K562 (cell line): ENCODE results near the gene PRDM11. TPM values are rescaled to one million over a fixed set of nuclear protein-coding genes. Genes with fewer than 3 reads are reported as not detected.
A peak's percentile ranks its signal among the peaks of the same experiment; 100 is the strongest.

ENCODE experiments used
- ATAC-seq: fragments of 200-7000 bp; cut with Tn5 transposase; 3 replicates; pipeline ENCODE4 v1.9.1; 2020; ENCODE audit warnings: moderate library complexity
- BruUV-seq: library from RNA; stranded (reverse); fragments of 400-500 nt; replicated peaks from 2 replicates; lab custom pipeline; 2021; lab: Mats Ljungman, UMichigan
- CTCF ChIA-PET: fragments of 300-600 bp; formaldehyde crosslinking; extraction: SDS; loops from one replicate; lab custom pipeline; 2021; ENCODE audit warnings: low intra/inter-chr PET ratio; lab: Yijun Ruan, JAX
- POLR2A ChIA-PET: fragments of 300-600, 350-650 bp; sonication (Branson Sonifier 250); formaldehyde crosslinking; extraction: SDS; loops from one replicate; lab custom pipeline; 2021; ENCODE audit warnings: antibody characterized with exemption, inconsistent platforms; lab: Yijun Ruan, JAX
- DNase-seq, 4 experiments: peaks; one replicate each; pipeline versions ENCODE4 v3.0.0 to v3.0.0-alpha.2; 2011 to 2018; ENCODE audit warnings: low spot score in 3 of 4, mixed read lengths in 3 of 4; ENCODE audit errors: extremely low read depth in 1 of 4
- FAIRE-seq: peaks from 2 replicates; lab custom pipeline; 2011; peaks lifted over from hg19 to GRCh38; lab: Jason Lieb, UNC
- H2AFZ ChIP-seq: 2 replicates; pipeline ENCODE4 v1.6.0; 2011; ENCODE audit warnings: low read depth, low read length, control low read depth, inconsistent platforms
- H3K27ac ChIP-seq: fragments of 200-600 bp; 3 replicates; pipeline ENCODE4 v1.8.0; 2011; ENCODE audit warnings: low read depth, mild to moderate bottlenecking, control low read depth, inconsistent platforms, low read length, moderate library complexity, mixed read lengths; ENCODE audit errors: extremely low read depth
- H3K27me3 ChIP-seq, 2 experiments: fragments of 300-600 bp in 1 of 2; 2 replicates in 1 of 2; 3 replicates in 1 of 2; pipeline versions ENCODE4 v1.6.0 to v1.8.0; 2011; ENCODE audit warnings: inconsistent platforms in 2 of 2, low read length in 2 of 2, mild to moderate bottlenecking in 1 of 2, mixed read lengths in 1 of 2, moderate library complexity in 1 of 2; ENCODE audit not compliant: control insufficient read depth in 2 of 2, insufficient read depth in 2 of 2
- H3K36me3 ChIP-seq: fragments of 300-600 bp; 3 replicates; pipeline ENCODE4 v1.8.0; 2011; ENCODE audit warnings: mild to moderate bottlenecking, low read length, inconsistent platforms; ENCODE audit not compliant: control insufficient read depth, insufficient read depth
- H3K4me1 ChIP-seq, 2 experiments: fragments of 200-600 bp in 1 of 2; replicated peaks in 1 of 2; 2 replicates in 1 of 2; 3 replicates in 1 of 2; pipeline versions ENCODE4 v1.5.1 to v1.8.0; 2011; ENCODE audit warnings: inconsistent platforms in 2 of 2, low read length in 2 of 2, mild to moderate bottlenecking in 1 of 2, mixed read lengths in 1 of 2, moderate library complexity in 1 of 2; ENCODE audit not compliant: control insufficient read depth in 2 of 2, insufficient read depth in 2 of 2
- H3K4me2 ChIP-seq: 2 replicates; pipeline ENCODE4 v1.6.1; 2011; ENCODE audit warnings: low read length, control low read depth, inconsistent platforms, mixed read lengths; ENCODE audit not compliant: insufficient read depth
- H3K4me3 ChIP-seq: fragments of 200-600 bp; sonication (generic), shearing (Covaris generic); 2 replicates; pipeline ENCODE4 v1.5.1; 2016; ENCODE audit warnings: control low read depth, inconsistent platforms
- H3K79me2 ChIP-seq: fragments of 200-600 bp; 3 replicates; pipeline ENCODE4 v1.8.0; 2011; ENCODE audit warnings: low read length, inconsistent platforms; ENCODE audit not compliant: control insufficient read depth, insufficient read depth
- H3K9ac ChIP-seq, 2 experiments: 2 replicates each; pipeline versions ENCODE4 v1.6.0 to v1.6.1; 2011; ENCODE audit warnings: low read depth in 2 of 2, low read length in 2 of 2, control low read depth in 1 of 2, inconsistent platforms in 1 of 2, mild to moderate bottlenecking in 1 of 2, mixed read lengths in 1 of 2; ENCODE audit not compliant: insufficient read depth in 1 of 2
- H3K9me1 ChIP-seq: one replicate; pipeline ENCODE4 v1.6.0; 2011; ENCODE audit warnings: inconsistent platforms, mild to moderate bottlenecking, low read length, moderate library complexity; ENCODE audit not compliant: control insufficient read depth, insufficient read depth
- H3K9me3 ChIP-seq: replicated peaks from 2 replicates; pipeline ENCODE4 v1.5.1; 2011; ENCODE audit warnings: low read depth, low read length, inconsistent platforms; ENCODE audit not compliant: control insufficient read depth, insufficient read depth
- H4K20me1 ChIP-seq: replicated peaks from 2 replicates; pipeline ENCODE4 v1.6.1; 2011; ENCODE audit warnings: low read length, inconsistent platforms, mixed read lengths; ENCODE audit not compliant: control insufficient read depth, insufficient read depth
- MNT ChIP-seq, 2 experiments: fragments of 450-650 bp; conservative IDR thresholded peaks; 2 replicates each; pipeline ENCODE4 v1.6.1; 2017; ENCODE audit warnings: mild to moderate bottlenecking in 2 of 2, moderate library complexity in 2 of 2
- MXD1 ChIP-seq: fragments of 250-450 bp; sonication (Bioruptor Pico); IDR thresholded peaks from 2 replicates; pipeline ENCODE4 v1.8.0; 2021; ENCODE audit warnings: borderline replicate concordance, mild to moderate bottlenecking, moderate library complexity; ENCODE audit not compliant: poor library complexity, severe bottlenecking
- PML ChIP-seq: IDR thresholded peaks from 2 replicates; pipeline ENCODE4 v1.6.1; 2012; ENCODE audit warnings: low read length, inconsistent platforms
- RBM25 ChIP-seq: fragments of 200-400 bp; formaldehyde crosslinking; IDR thresholded peaks from 2 replicates; pipeline ENCODE4 v1.6.1; 2018; ENCODE audit warnings: low read length, low read depth, moderate library complexity; ENCODE audit not compliant: severe bottlenecking
- RHOXF2B ChIP-seq: fragments of 250-450 bp; sonication (Bioruptor Pico); conservative IDR thresholded peaks from 2 replicates; pipeline ENCODE4 v1.5.1; 2021
- ZFP36 ChIP-seq: fragments of 150-350 bp; IDR thresholded peaks from 2 replicates; pipeline ENCODE4 v1.6.1; 2018; ENCODE audit warnings: low read length, low read depth; ENCODE audit not compliant: partially characterized antibody
- ZNF134 ChIP-seq: fragments of 250-450 bp; sonication (Bioruptor Pico); conservative IDR thresholded peaks from 2 replicates; pipeline ENCODE4 v1.4.0; 2020
- ZNF408 ChIP-seq: fragments of 250-450 bp; sonication (Bioruptor Pico); IDR thresholded peaks from 2 replicates; pipeline ENCODE4 v1.4.0; 2020; ENCODE audit warnings: low read depth, mild to moderate bottlenecking, moderate library complexity
- WGBS: fragments of 100-300 bp; shearing (Covaris generic); methylation state at CpG from one replicate; pipeline ENCODE4 v1.1.6; 2016; ENCODE audit warnings: low coverage, mixed read lengths; ENCODE audit not compliant: insufficient coverage; ENCODE audit errors: missing lambda C conversion rate; 5-methylcytosine and 5-hydroxymethylcytosine counted together
- in situ Hi-C: fragments of 300-500 bp; cut with MboI; formaldehyde crosslinking; loops from 4 replicates; pipeline ENCODE4 v1.15.0; 2018; ENCODE audit warnings: inconsistent platforms, mixed read lengths
- intact Hi-C: fragments of 100-400 bp; cut with micrococcal nuclease; formaldehyde crosslinking; loops from 2 replicates; pipeline ENCODE4 v1.14.2; 2022
- polyA plus RNA-seq, 8 experiments: library from polyadenylated mRNA; depleted of rRNA in 4 of 8; stranded (reverse) in 5 of 8; unstranded in 3 of 8; fragments of >200 nt; fragmentation: Nextera tagmentation in 2 of 8; fragmentation: Illumina TruSeq in 1 of 8; extraction: Ambion mirVana in 2 of 8; extraction: Trizol in 1 of 8; gene quantifications; 2 replicates each; pipeline versions ENCODE4 v1.2.1 to v1.2.3, GENCODE V29; 2011 to 2014; ENCODE audit warnings: inconsistent platforms in 1 of 8, missing spikeins in 1 of 8
- total RNA-seq, 7 experiments: library from RNA; depleted of rRNA in 6 of 7; stranded (reverse); fragments of >200 nt in 6 of 7; fragmentation: Illumina TruSeq in 2 of 7; extraction: Trizol in 2 of 7; gene quantifications; 2 replicates each; pipeline versions ENCODE4 v1.2.1 to v1.2.3, GENCODE V29; 2011 to 2021; ENCODE audit warnings: low replicate concordance in 1 of 7

Gene PRDM11
- total and polyA plus RNA-seq, 9 of the 15 experiments (the other 6 are each of a cell fraction or from before 2014, with no cell fraction given): 0.01 to 1.1 (median 0.29) TPM

GRCh38 chr11:45144126-45145082 lies 2.0 kb upstream of the PRDM11 start (continued):
- TF ChIP-seq MXD1: no peak
- no peak for TF ChIP-seq ZNF408 (CRISPR knock-in tag)
- no peak for TF ChIP-seq MNT (conservative IDR thresholded peaks at IDR 0.05)
- TF ChIP-seq ZNF134: no peak

GRCh38 chr11:45145083-45145378 lies 1.4 kb upstream of the PRDM11 start:
- peaks cover 0 to 10% of the 10 kb centered on the region in 2 experiments; a peak in 3 of 5 replicates for H3K4me1 ChIP-seq
- intact Hi-C loops: no loop called here
- FAIRE-seq (no peak), ATAC-seq (no peak)
- H2AFZ ChIP-seq: no peak overlapping the region
- no peaks in the 10 kb centered on the region for H3K36me3 ChIP-seq
- CTCF ChIA-PET: no interaction called here
- H3K27me3 ChIP-seq: peaks cover 8 to 27% of the 10 kb centered on the region in 2 experiments; a peak in 3 of 5 replicates
- H3K79me2 ChIP-seq: no peaks in the 10 kb centered on the region
- in situ Hi-C loops: no loop called here
- H3K9ac ChIP-seq: no peak overlapping the region
- no peaks in the 10 kb centered on the region for H4K20me1 ChIP-seq
- BruUV-seq: no TSS peak
- no peak overlapping the region for H3K27ac ChIP-seq
- no peaks in the 10 kb centered on the region for H3K9me1 ChIP-seq
- POLR2A ChIA-PET: interaction anchor here (0.7 kb wide), 1 partner anchor 463 kb away, joined by 3 read pairs; no protein-coding TSS in a partner anchor
- no peaks in the 10 kb centered on the region for H3K9me3 ChIP-seq
- TF ChIP-seq PML (no peak), RHOXF2B (CRISPR knock-in tag) (no peak), RBM25 (peak; percentile 44), ZFP36 (peak; percentile 25)
- TF ChIP-seq, all 486 proteins: peak for 2
- Histone ChIP-seq H3K4me2 (no peak overlapping the region), H3K4me3 (no peak overlapping the region)
- 7% methylated on average over 3 of the region's 3 CpGs for WGBS
- no peak for DNase-seq
